GM18499 (cell line): Measurements from ENCODE around the gene GJD3.
"Not testable (repeated sequence)": the region's sequence is repeated elsewhere in the genome, so short reads cannot be mapped to it uniquely, and the experiment has no call there.

Experiments
- ATAC-seq: cut with Tn5 transposase; IDR thresholded peaks from one replicate; pipeline ENCODE4 v1.9.1; 2021; ENCODE audit warnings: moderate number of reproducible peaks; ENCODE audit not compliant: insufficient read depth, unreplicated experiment

Gene GJD3

DNA sequence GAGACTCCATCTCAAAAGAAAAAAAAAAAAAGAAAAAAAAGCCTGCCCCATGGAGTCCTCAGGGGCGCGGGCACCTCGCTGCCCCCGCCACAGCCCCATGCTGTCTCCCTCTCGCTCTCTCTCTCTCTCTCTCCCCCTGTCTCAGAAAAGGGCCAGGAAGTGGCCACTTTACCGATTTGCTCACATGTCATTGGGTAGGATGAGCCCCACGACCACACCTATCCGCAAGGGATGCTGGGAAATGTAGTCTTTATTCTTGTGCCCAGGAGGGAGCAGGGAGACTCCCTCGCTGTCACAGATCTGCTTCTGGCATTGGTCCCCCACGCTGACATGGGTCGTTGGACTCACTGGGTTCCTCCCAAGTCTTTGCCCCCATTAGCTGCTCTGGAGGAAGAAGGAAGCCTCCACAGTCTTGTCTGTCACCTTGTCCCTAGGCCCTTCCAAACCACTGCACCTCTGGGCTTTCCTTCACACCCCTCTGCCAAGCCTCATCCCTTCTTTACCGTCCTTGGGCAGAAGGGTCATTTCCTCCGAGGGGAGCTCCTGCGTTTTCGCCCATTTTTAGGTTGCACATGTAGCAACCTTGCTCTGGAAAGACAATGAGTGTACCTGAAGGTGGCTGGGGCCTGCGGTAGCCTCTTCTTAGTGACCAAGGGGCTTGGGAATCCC, 6.9 kb upstream of the GJD3 start:
- no peak for ATAC-seq

- ATAC-seq = no peak
Observed at GRCh38 chr17:40369923-40370322, 5.4 kb upstream of the GJD3 start.

GRCh38 chr17:40367728-40368127, 3.2 kb upstream of the GJD3 start:
- ATAC-seq = not testable (repeated sequence)

- no peak for ATAC-seq
Observed at GRCh38 chr17:40366861-40367518, 2.5 kb upstream of the GJD3 start.

DNA sequence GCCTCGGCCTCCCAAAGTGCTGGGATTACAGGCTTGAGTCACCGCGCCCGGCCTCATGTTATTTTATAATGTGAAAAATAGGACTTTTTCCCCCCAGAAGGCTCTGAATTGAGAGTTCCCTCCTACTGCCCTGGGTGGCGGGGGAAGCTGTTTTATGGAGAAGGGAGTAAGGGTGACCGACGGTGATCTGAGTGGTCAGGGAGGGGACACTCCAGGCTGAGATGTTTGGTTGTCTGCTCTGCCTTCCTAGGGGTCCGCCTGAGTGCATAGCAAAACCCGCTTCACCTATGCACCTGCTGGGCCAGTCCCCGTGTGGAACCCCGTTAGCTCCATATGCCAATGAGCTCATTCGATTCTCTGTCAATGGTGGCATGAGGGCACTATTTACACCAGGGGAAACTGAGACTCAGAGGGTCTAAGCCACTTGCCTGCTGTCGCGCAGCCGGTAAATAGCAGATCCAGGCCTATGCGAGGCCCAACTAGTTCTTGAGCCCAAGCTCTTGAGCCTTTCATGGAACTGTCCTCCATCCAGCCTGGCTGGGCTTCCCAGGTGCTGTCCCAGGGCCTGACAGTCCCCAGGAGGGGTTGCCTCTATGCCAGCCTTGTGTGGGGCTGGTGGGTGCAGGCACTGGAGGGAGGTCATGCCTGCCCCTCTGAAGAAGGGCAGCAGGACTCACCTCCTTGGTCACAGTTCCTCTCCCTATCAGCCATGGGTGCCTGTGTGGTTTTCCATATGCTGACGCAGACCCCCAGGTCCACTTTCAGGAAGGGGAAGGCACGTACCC, 1.7 kb upstream of the GJD3 start:
- ATAC-seq = no peak

DNA sequence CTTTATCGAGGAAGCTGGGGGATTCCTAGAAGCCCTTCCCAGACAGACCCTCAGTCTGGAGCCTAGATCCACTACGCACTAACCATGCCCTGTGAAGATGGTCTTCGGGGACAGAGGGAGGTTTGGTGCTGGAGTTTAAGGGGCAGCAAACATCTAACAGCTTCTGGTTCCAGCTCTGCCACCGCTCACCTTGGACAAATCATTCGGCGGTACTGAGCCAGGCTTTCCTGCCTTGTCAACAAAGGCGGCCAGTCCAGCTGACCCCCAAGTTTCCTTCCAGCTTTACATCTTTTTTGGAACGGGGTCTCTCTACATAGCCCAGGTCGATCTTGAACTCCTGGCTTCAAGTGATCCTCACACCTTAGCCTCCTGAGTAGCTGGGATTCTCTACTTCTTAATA, 369 bp upstream of the GJD3 start:
- ATAC-seq = no peak

DNA sequence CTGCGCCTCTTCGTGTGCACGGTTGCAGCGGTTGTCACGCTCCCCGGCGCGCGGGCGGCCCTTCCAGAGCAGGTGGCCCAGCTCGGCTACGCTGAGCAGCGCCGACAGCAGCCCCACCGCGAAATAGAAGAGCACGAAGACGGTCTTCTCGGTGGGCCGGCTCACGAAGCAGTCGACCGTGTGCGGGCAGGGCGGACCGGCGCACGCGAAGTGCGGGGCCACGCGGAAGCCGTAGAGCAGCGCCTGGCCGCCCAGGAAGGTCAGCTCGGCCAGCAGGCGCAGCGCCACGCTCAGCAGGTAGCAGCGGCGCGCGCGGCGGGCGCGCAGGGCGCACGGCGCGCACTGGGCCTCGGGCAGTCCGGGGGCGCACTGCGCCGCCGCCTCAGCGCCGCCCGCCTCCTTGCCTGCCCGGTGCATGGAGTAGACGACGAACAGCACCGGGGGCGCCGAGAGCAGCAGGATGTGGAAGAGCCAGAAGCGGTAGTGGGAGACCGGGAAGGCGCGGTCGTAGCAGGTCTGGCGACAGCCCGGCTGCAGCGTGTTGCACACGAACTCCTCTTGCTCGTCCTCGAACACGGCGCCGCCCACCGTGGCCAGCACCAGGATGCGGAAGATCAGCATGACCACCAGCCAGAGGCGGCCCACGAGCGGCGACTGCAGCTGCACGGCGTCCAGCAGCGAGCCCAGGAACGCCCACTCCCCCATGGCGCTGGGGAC, 1.3 kb downstream of the GJD3 start:
- no peak for ATAC-seq

DNA sequence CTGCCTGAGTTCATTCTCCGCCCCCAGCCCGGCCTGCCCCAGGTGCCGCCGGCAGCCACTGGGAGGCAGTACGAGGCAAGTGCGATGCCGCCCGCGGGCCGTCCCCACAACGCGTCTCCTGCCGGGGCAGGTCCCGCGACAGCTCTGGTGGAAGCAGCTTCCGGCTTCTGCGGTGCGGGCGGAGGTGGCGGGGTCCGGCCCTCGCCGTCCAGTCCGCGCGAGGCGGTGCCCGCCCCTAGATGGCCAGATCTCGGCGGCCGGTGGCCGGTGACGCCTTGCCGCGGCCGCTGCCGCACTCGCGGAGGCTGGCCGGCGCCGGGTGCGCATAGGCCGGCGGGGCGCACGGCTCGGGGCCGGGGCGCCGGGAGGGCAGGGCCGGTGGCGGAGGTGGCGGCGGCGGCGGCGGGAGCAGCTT, 1.8 kb downstream of the GJD3 start:
- ATAC-seq = no peak

GRCh38 chr17:40361925-40362695, 2.4 kb downstream of the GJD3 start:
- no peak for ATAC-seq

- no peak for ATAC-seq
Observed at GRCh38 chr17:40361063-40361924, 3.2 kb downstream of the GJD3 start.

DNA sequence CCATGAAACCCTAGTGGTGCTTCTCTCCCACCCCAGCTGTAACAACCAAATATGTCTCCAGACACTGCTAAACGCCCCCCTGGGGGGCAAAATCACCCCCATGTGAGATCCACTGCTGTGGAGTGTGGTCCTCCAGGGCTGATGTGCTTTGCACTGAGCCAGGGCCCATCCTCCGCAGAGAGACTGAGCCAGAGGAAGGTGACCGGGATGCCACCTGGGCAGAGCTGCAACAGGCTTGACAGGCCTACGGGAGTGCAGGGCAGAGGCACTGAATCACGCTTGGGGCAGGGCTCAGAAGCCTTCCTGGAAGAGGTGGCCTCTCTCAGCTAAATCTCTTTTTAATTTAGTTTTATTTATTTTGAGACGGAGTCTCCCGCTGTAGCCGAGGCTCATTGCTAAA, 4.4 kb downstream of the GJD3 start:
- ATAC-seq = no peak

DNA sequence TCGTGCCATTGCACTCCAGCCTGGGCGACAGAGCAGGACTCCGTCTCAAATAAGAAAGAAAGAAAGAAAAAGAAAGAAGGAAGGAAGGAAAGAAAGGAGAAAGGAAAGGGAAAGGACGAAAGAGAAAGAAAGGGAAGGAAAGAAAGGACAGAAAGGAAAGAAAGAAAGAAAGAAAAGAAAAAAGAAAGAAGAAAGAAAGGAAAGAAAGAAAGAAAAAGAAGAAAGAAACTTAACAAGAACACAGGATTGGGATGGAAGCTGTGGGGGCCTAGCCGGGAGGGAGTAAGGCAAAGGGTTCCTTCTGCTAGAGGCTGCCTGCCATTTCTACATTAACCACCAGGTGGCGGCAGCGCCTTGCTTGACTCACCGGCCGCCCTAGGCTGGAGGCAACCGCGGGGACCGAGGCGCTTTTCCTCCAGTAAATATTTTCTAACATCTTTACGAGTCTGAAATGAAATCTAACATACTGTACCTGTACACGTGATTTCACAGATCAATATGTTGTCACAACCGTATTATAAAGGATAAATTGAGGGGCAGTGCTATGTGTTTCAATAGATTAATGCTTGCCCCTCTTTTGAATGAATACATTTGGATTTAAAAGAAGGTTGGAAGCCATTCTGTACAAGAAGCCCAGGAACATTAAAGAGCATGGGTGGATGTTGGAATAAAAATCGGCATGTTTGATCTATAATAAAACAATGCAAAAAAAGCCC, 6.1 kb downstream of the GJD3 start:
- ATAC-seq = no peak

DNA sequence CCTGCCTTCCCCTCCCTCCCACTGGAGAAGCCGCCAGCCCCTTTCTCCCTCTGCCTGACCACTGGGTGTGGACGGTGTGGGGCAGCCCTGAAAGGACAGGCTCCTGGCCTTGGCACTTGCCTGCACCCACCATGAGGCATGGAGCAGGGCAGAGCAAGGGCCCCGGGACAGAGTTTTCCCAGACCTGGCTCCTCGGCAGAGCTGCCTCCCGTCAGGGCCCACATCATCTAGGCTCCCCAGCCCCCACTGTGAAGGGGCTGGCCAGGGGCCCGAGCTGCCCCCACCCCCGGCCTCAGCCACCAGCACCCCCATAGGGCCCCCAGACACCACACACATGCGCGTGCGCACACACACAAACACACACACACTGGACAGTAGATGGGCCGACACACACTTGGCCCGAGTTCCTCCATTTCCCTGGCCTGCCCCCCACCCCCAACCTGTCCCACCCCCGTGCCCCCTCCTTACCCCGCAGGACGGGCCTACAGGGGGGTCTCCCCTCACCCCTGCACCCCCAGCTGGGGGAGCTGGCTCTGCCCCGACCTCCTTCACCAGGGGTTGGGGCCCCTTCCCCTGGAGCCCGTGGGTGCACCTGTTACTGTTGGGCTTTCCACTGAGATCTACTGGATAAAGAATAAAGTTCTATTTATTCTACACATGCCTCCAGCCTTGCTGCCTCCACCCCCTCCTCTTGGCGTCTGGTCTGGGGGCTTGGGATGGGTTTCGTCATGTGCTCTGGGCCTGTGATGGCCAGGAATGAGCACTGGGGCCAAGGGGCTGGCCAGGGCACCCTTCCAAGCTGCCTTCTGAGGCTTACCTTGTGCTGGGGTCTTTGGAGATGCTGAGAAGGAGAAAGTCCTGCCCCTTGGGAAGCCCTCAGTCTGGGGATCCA, 7.3 kb downstream of the GJD3 start:
- ATAC-seq = no peak

DNA sequence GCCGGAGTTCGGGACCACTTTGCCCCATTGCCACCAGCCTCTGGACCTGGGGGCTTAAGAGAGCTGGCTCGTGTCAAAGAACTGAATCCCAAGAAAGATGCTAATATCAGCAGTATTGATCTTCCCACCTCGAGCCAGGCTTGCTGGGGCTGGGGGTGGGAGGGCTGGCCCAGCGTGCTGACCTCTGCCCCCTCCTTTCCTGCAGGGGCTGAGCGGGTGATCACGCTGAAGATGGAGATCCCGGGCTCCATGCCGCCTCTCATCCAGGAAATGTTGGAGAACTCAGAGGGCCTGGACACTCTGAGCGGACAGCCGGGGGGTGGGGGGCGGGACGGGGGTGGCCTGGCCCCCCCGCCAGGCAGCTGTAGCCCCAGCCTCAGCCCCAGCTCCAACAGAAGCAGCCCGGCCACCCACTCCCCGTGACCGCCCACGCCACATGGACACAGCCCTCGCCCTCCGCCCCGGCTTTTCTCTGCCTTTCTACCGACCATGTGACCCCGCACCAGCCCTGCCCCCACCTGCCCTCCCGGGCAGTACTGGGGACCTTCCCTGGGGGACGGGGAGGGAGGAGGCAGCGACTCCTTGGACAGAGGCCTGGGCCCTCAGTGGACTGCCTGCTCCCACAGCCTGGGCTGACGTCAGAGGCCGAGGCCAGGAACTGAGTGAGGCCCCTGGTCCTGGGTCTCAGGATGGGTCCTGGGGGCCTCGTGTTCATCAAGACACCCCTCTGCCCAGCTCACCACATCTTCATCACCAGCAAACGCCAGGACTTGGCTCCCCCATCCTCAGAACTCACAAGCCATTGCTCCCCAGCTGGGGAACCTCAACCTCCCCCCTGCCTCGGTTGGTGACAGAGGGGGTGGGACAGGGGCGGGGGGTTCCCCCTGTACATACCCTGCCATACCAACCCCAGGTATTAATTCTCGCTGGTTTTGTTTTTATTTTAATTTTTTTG, 8.5 kb downstream of the GJD3 start:
- ATAC-seq = no peak

- no peak for ATAC-seq
Observed at GRCh38 chr17:40355123-40355803, 9.3 kb downstream of the GJD3 start.
